Ascending aorta (tissue), 2 donors: ENCODE measurements around the gene NINJ1. TPM values are rescaled to one million over a fixed set of nuclear protein-coding genes. Genes with fewer than 3 reads are reported as not detected.

ENCODE experiments used
- DNase-seq, 2 donors: peaks; one replicate each; pipeline ENCODE4 v3.0.0-alpha.2; 2019; ENCODE audit warnings: low spot score in 2 of 2
- H3K27ac ChIP-seq, 2 donors: fragments of 200-600 bp; sonication (generic); one replicate each; pipeline ENCODE4 v1.5.1; 2016 to 2017; ENCODE audit warnings: mild to moderate bottlenecking in 1 of 2
- H3K27me3 ChIP-seq: fragments of 200-600 bp; sonication (generic); one replicate; pipeline ENCODE4 v1.5.1; 2017
- H3K36me3 ChIP-seq, 2 donors: fragments of 200-600 bp; sonication (generic); one replicate each; pipeline ENCODE4 v1.5.1; 2016
- H3K4me1 ChIP-seq, 2 donors: fragments of 200-600 bp; sonication (generic); one replicate each; pipeline ENCODE4 v1.5.1; 2016 to 2017; ENCODE audit warnings: mild to moderate bottlenecking in 1 of 2
- H3K4me3 ChIP-seq, 2 donors: fragments of 200-600 bp; sonication (generic); one replicate each; pipeline ENCODE4 v1.5.1; 2016 to 2017; ENCODE audit warnings: mild to moderate bottlenecking in 1 of 2
- H3K9me3 ChIP-seq, 2 donors: fragments of 200-600 bp; sonication (generic); one replicate each; pipeline ENCODE4 v1.5.1; 2016
- CTCF ChIP-seq, 3 experiments: fragments of 200-600 bp in 2 of 3; fragments of 450-650 bp in 1 of 3; sonication (generic) in 2 of 3; IDR thresholded peaks; one replicate each; pipeline ENCODE4 v1.5.1; 2016 to 2019; ENCODE audit warnings: antibody characterized with exemption in 3 of 3, mild to moderate bottlenecking in 1 of 3, moderate library complexity in 1 of 3
- intact Hi-C: fragments of 100-400 bp; cut with DNase I; formaldehyde crosslinking; loops from one replicate; pipeline ENCODE4 v1.15.1; 2023
- total RNA-seq: library from RNA; depleted of rRNA; stranded (reverse); fragments of >200 nt; gene quantifications from one replicate; pipeline ENCODE4 v1.1.0, GENCODE V29; 2016

The NINJ1 gene
- total RNA-seq, 1 donor from 2014 or later = 156 TPM

DNA sequence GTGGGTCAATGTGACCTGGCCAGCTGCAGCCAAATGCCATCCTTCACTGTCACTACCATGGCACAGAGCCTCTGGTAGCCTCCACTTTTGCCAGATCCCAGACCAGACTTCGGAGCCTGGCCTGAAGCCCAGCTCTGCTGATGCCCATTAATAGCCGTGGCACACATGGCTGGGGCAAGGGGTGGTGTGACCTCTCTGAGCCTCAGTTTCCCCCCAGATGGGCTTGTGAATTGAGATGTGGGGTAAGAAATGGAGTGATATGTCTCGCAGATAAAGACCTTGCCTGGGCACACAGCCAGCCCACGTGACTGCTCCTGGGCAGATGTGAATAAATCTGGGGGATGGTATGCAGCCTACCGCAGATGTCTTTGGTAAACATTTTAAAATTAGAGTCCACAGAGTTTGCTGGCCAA, 61.7 kb downstream of the NINJ1 start:
- Histone ChIP-seq H3K4me3 (no peak overlapping the region), H3K9me3 (no peaks in the 10 kb centered on the region), H3K36me3 (no peaks in the 10 kb centered on the region), H3K27ac (peak overlapping the region; percentile 58 to 59), H3K4me1 (peaks cover 9 to 20% of the 10 kb centered on the region in 2 donors), H3K27me3 (no peaks in the 10 kb centered on the region)
- DNase-seq = no peak
- intact Hi-C loops = loop anchor here (2.0 kb wide), 1 partner anchor 20 kb away; no protein-coding TSS in a partner anchor
- TF ChIP-seq CTCF (IDR thresholded peaks at IDR 0.05) = no peak

Other genes starting within 250 kb of the NINJ1 start
- gene FGD3, start 186.7 kb downstream of the NINJ1 start, total RNA-seq = 20.8 TPM
- gene SUSD3, start 75.5 kb downstream of the NINJ1 start, total RNA-seq = not detected
- gene CARD19, start 38.0 kb downstream of the NINJ1 start, total RNA-seq = 212 TPM
- not detected for gene WNK2, start 49.9 kb upstream of the NINJ1 start, total RNA-seq